K562 (cell line): ENCODE data around the gene SCN7A. TPM values are rescaled to one million over a fixed set of nuclear protein-coding genes. Genes with fewer than 3 reads are reported as not detected.
A peak's percentile ranks its signal among the peaks of the same experiment; 100 is the strongest.

Experiments used
- ATAC-seq: fragments of 200-7000 bp; cut with Tn5 transposase; 3 replicates; pipeline ENCODE4 v1.9.1; 2020; ENCODE audit warnings: moderate library complexity
- BruUV-seq: library from RNA; stranded (reverse); fragments of 400-500 nt; replicated peaks from 2 replicates; lab custom pipeline; 2021; lab: Mats Ljungman, UMichigan
- CTCF ChIA-PET: fragments of 300-600 bp; formaldehyde crosslinking; extraction: SDS; loops from one replicate; lab custom pipeline; 2021; ENCODE audit warnings: low intra/inter-chr PET ratio; lab: Yijun Ruan, JAX
- POLR2A ChIA-PET: fragments of 300-600, 350-650 bp; sonication (Branson Sonifier 250); formaldehyde crosslinking; extraction: SDS; loops from one replicate; lab custom pipeline; 2021; ENCODE audit warnings: antibody characterized with exemption, inconsistent platforms; lab: Yijun Ruan, JAX
- DNase-seq, 4 experiments: peaks; one replicate each; pipeline versions ENCODE4 v3.0.0 to v3.0.0-alpha.2; 2011 to 2018; ENCODE audit warnings: low spot score in 3 of 4, mixed read lengths in 3 of 4; ENCODE audit errors: extremely low read depth in 1 of 4
- FAIRE-seq: peaks from 2 replicates; lab custom pipeline; 2011; peaks lifted over from hg19 to GRCh38; lab: Jason Lieb, UNC
- H2AFZ ChIP-seq: 2 replicates; pipeline ENCODE4 v1.6.0; 2011; ENCODE audit warnings: low read depth, low read length, control low read depth, inconsistent platforms
- H3K27ac ChIP-seq: fragments of 200-600 bp; 3 replicates; pipeline ENCODE4 v1.8.0; 2011; ENCODE audit warnings: low read depth, mild to moderate bottlenecking, control low read depth, inconsistent platforms, low read length, moderate library complexity, mixed read lengths; ENCODE audit errors: extremely low read depth
- H3K27me3 ChIP-seq, 2 experiments: fragments of 300-600 bp in 1 of 2; 2 replicates in 1 of 2; 3 replicates in 1 of 2; pipeline versions ENCODE4 v1.6.0 to v1.8.0; 2011; ENCODE audit warnings: inconsistent platforms in 2 of 2, low read length in 2 of 2, mild to moderate bottlenecking in 1 of 2, mixed read lengths in 1 of 2, moderate library complexity in 1 of 2; ENCODE audit not compliant: control insufficient read depth in 2 of 2, insufficient read depth in 2 of 2
- H3K36me3 ChIP-seq: fragments of 300-600 bp; 3 replicates; pipeline ENCODE4 v1.8.0; 2011; ENCODE audit warnings: mild to moderate bottlenecking, low read length, inconsistent platforms; ENCODE audit not compliant: control insufficient read depth, insufficient read depth
- H3K4me1 ChIP-seq, 2 experiments: fragments of 200-600 bp in 1 of 2; replicated peaks in 1 of 2; 2 replicates in 1 of 2; 3 replicates in 1 of 2; pipeline versions ENCODE4 v1.5.1 to v1.8.0; 2011; ENCODE audit warnings: inconsistent platforms in 2 of 2, low read length in 2 of 2, mild to moderate bottlenecking in 1 of 2, mixed read lengths in 1 of 2, moderate library complexity in 1 of 2; ENCODE audit not compliant: control insufficient read depth in 2 of 2, insufficient read depth in 2 of 2
- H3K4me2 ChIP-seq: 2 replicates; pipeline ENCODE4 v1.6.1; 2011; ENCODE audit warnings: low read length, control low read depth, inconsistent platforms, mixed read lengths; ENCODE audit not compliant: insufficient read depth
- H3K4me3 ChIP-seq: fragments of 200-600 bp; sonication (generic), shearing (Covaris generic); 2 replicates; pipeline ENCODE4 v1.5.1; 2016; ENCODE audit warnings: control low read depth, inconsistent platforms
- H3K79me2 ChIP-seq: fragments of 200-600 bp; 3 replicates; pipeline ENCODE4 v1.8.0; 2011; ENCODE audit warnings: low read length, inconsistent platforms; ENCODE audit not compliant: control insufficient read depth, insufficient read depth
- H3K9ac ChIP-seq, 2 experiments: 2 replicates each; pipeline versions ENCODE4 v1.6.0 to v1.6.1; 2011; ENCODE audit warnings: low read depth in 2 of 2, low read length in 2 of 2, control low read depth in 1 of 2, inconsistent platforms in 1 of 2, mild to moderate bottlenecking in 1 of 2, mixed read lengths in 1 of 2; ENCODE audit not compliant: insufficient read depth in 1 of 2
- H3K9me1 ChIP-seq: one replicate; pipeline ENCODE4 v1.6.0; 2011; ENCODE audit warnings: inconsistent platforms, mild to moderate bottlenecking, low read length, moderate library complexity; ENCODE audit not compliant: control insufficient read depth, insufficient read depth
- H3K9me3 ChIP-seq: replicated peaks from 2 replicates; pipeline ENCODE4 v1.5.1; 2011; ENCODE audit warnings: low read depth, low read length, inconsistent platforms; ENCODE audit not compliant: control insufficient read depth, insufficient read depth
- H4K20me1 ChIP-seq: replicated peaks from 2 replicates; pipeline ENCODE4 v1.6.1; 2011; ENCODE audit warnings: low read length, inconsistent platforms, mixed read lengths; ENCODE audit not compliant: control insufficient read depth, insufficient read depth
- CBX1 ChIP-seq: sonication (generic); IDR thresholded peaks from 2 replicates; pipeline ENCODE4 v1.6.1; 2016; ENCODE audit warnings: antibody characterized with exemption, low read depth, mild to moderate bottlenecking
- CEBPB ChIP-seq: fragments of 450-650 bp; IDR thresholded peaks from 2 replicates; pipeline ENCODE4 v1.6.1; 2016; ENCODE audit warnings: missing genetic modification characterization, missing compliant biosample characterization
- CEBPG ChIP-seq, 3 experiments: fragments of 200-800 bp in 1 of 3; sonication (Bioruptor generic) in 1 of 3; sonication (generic) in 1 of 3; formaldehyde crosslinking in 1 of 3; IDR thresholded peaks in 2 of 3; conservative IDR thresholded peaks in 1 of 3; 2 replicates each; pipeline versions ENCODE4 v1.6.1 to v1.8.0; 2016 to 2022; ENCODE audit warnings: missing compliant biosample characterization in 2 of 3, missing genetic modification characterization in 2 of 3, mild to moderate bottlenecking in 1 of 3, missing genetic modification reagents in 1 of 3
- RBFOX2 ChIP-seq: fragments of 200-400 bp; formaldehyde crosslinking; IDR thresholded peaks from 2 replicates; pipeline ENCODE4 v1.6.1; 2017; ENCODE audit warnings: low read depth, mild to moderate bottlenecking, low read length, moderate library complexity
- ZNF134 ChIP-seq: fragments of 250-450 bp; sonication (Bioruptor Pico); conservative IDR thresholded peaks from 2 replicates; pipeline ENCODE4 v1.4.0; 2020
- WGBS: fragments of 100-300 bp; shearing (Covaris generic); methylation state at CpG from one replicate; pipeline ENCODE4 v1.1.6; 2016; ENCODE audit warnings: low coverage, mixed read lengths; ENCODE audit not compliant: insufficient coverage; ENCODE audit errors: missing lambda C conversion rate; 5-methylcytosine and 5-hydroxymethylcytosine counted together
- in situ Hi-C: fragments of 300-500 bp; cut with MboI; formaldehyde crosslinking; loops from 4 replicates; pipeline ENCODE4 v1.15.0; 2018; ENCODE audit warnings: inconsistent platforms, mixed read lengths
- intact Hi-C: fragments of 100-400 bp; cut with micrococcal nuclease; formaldehyde crosslinking; loops from 2 replicates; pipeline ENCODE4 v1.14.2; 2022
- polyA plus RNA-seq, 8 experiments: library from polyadenylated mRNA; depleted of rRNA in 4 of 8; stranded (reverse) in 5 of 8; unstranded in 3 of 8; fragments of >200 nt; fragmentation: Nextera tagmentation in 2 of 8; fragmentation: Illumina TruSeq in 1 of 8; extraction: Ambion mirVana in 2 of 8; extraction: Trizol in 1 of 8; gene quantifications; 2 replicates each; pipeline versions ENCODE4 v1.2.1 to v1.2.3, GENCODE V29; 2011 to 2014; ENCODE audit warnings: inconsistent platforms in 1 of 8, missing spikeins in 1 of 8
- total RNA-seq, 7 experiments: library from RNA; depleted of rRNA in 6 of 7; stranded (reverse); fragments of >200 nt in 6 of 7; fragmentation: Illumina TruSeq in 2 of 7; extraction: Trizol in 2 of 7; gene quantifications; 2 replicates each; pipeline versions ENCODE4 v1.2.1 to v1.2.3, GENCODE V29; 2011 to 2021; ENCODE audit warnings: low replicate concordance in 1 of 7
- TF ChIP-seq, protein P1 (sequence below): fragments of 450-650 bp; IDR thresholded peaks from 2 replicates; pipeline ENCODE4 v1.7.0; 2016; ENCODE audit warnings: borderline replicate concordance
- TF ChIP-seq, protein P2 (sequence below), 2 experiments: fragments of 450-650 bp in 1 of 2; sonication (generic) in 1 of 2; formaldehyde crosslinking in 1 of 2; IDR thresholded peaks in 1 of 2; conservative IDR thresholded peaks in 1 of 2; 2 replicates each; pipeline versions ENCODE4 v1.6.1 to v1.8.1; 2016 to 2023; ENCODE audit warnings: mild to moderate bottlenecking in 2 of 2, moderate library complexity in 2 of 2, inconsistent platforms in 1 of 2, missing genetic modification reagents in 1 of 2

The SCN7A gene
- total and polyA plus RNA-seq, 9 of the 15 experiments (the other 6 are each of a cell fraction or from before 2014, with no cell fraction given), result under 0.01 to 0.05 (median 0.03) TPM; not detected in 3

DNA sequence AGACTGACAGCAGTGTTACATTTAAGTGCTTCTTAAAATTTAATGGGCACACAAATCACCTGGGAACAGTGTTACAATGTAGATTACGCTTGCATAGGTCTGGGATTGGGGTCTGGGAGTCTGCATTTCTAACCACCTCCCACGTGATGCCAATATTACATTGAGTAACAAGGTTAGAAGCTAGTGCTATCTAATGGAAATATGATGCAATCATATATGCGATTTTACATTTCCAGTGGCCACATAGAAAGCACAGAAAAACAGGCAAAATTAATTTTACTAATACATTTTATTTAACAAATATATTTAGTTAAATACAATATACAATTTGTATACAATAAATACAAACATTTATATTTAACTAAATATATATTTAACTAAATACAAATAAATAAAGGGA is 53.7 kb downstream of the SCN7A start:
- ATAC-seq (no peak), FAIRE-seq (no peak), DNase-seq (no peak)
- no peak overlapping the region for H3K27ac ChIP-seq
- H3K79me2 ChIP-seq, result no peaks in the 10 kb centered on the region
- no peaks in the 10 kb centered on the region for H3K4me1 ChIP-seq
- H3K4me2 ChIP-seq, result no peak overlapping the region
- H3K36me3 ChIP-seq, result no peaks in the 10 kb centered on the region
- intact Hi-C loops, result no loop called here
- no peak for TF ChIP-seq ZNF134
- peak; percentile 61 for TF ChIP-seq CEBPB (tag)
- TF ChIP-seq, protein P1, sequence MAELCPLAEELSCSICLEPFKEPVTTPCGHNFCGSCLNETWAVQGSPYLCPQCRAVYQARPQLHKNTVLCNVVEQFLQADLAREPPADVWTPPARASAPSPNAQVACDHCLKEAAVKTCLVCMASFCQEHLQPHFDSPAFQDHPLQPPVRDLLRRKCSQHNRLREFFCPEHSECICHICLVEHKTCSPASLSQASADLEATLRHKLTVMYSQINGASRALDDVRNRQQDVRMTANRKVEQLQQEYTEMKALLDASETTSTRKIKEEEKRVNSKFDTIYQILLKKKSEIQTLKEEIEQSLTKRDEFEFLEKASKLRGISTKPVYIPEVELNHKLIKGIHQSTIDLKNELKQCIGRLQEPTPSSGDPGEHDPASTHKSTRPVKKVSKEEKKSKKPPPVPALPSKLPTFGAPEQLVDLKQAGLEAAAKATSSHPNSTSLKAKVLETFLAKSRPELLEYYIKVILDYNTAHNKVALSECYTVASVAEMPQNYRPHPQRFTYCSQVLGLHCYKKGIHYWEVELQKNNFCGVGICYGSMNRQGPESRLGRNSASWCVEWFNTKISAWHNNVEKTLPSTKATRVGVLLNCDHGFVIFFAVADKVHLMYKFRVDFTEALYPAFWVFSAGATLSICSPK, result no peak
- TF ChIP-seq CEBPG (CRISPR knock-in tag; IDR thresholded peaks at IDR 0.05), result no peak
- TF ChIP-seq CEBPG (tag; conservative IDR thresholded peaks at IDR 0.05 in 1 of 2, IDR thresholded peaks at IDR 0.05 in 1 of 2), result peak; percentile 51 to 86
- no peak for TF ChIP-seq RBFOX2
- TF ChIP-seq, protein P2, sequence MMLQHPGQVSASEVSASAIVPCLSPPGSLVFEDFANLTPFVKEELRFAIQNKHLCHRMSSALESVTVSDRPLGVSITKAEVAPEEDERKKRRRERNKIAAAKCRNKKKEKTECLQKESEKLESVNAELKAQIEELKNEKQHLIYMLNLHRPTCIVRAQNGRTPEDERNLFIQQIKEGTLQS (IDR thresholded peaks at IDR 0.05), result peak; percentile 37
- TF ChIP-seq, protein P2 (CRISPR knock-in tag; conservative IDR thresholded peaks at IDR 0.05), result no peak
- TF ChIP-seq CBX1, result no peak
- H3K4me3 ChIP-seq, result no peak overlapping the region
- no peak overlapping the region for H3K9ac ChIP-seq
- no peak overlapping the region for H2AFZ ChIP-seq
- 2% methylated on average over 3 of the region's 3 CpGs for WGBS
- H3K9me1 ChIP-seq, result no peaks in the 10 kb centered on the region
- in situ Hi-C loops, result no loop called here
- no peaks in the 10 kb centered on the region for H3K9me3 ChIP-seq
- POLR2A ChIA-PET, result no interaction called here
- BruUV-seq, result no TSS peak
- H4K20me1 ChIP-seq, result no peaks in the 10 kb centered on the region
- CTCF ChIA-PET, result no interaction called here
- no peaks in the 10 kb centered on the region for H3K27me3 ChIP-seq
